IMR-90 (cell line): ENCODE results near the gene TBXAS1.

Source experiments
- CTCF ChIP-seq: conservative IDR thresholded peaks from 2 replicates; pipeline ENCODE4 v1.5.1; 2012; ENCODE audit warnings: mild to moderate bottlenecking, low read depth, low read length, improper control_type of control experiment
- POLR2A ChIP-seq: IDR thresholded peaks from 2 replicates; pipeline ENCODE4 v1.6.1; 2012; ENCODE audit warnings: mild to moderate bottlenecking, low read depth, low read length

- TF ChIP-seq CTCF = no peak
- no peak for TF ChIP-seq POLR2A
Observed at GRCh38 chr7:140013676-140014075, 184.6 kb downstream of the TBXAS1 start.
